AG09319 (cell line): ENCODE results near the gene CACNA1E.

Source experiments
- DNase-seq: peaks from one replicate; pipeline ENCODE4 v3.0.0-alpha.2; 2010; ENCODE audit warnings: low read depth; ENCODE audit errors: extremely low read depth
- CTCF ChIP-seq: IDR thresholded peaks from 2 replicates; pipeline ENCODE4 v1.5.1; 2011; ENCODE audit warnings: low read depth, mild to moderate bottlenecking, inconsistent platforms, low read length, moderate library complexity

The CACNA1E gene

DNA sequence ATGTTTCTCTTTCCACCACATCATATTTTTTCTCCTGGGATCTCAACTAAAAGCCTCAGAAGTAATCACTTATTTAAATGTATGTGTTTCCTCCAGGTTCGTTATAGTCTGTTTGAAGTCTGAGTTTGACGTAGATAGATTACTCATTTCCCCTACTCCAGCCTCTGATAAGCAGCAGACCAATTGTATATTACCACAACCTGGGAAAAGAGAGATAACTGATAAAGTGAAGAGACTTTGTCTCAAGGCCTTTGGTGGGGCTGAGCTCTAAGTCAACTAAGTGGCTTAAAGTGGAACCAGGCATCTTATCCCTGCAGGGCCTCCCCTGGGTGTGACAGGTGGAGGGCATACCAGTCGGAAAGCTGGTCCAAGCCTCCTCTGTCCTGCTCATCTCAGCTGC, 34.9 kb upstream of the CACNA1E start:
- no peak for TF ChIP-seq CTCF
- DNase-seq, result no peak

GRCh38 chr1:181451661-181452230, 31.6 kb upstream of the CACNA1E start:
- no peak for DNase-seq
- TF ChIP-seq CTCF, result no peak

GRCh38 chr1:181452746-181453145, 30.6 kb upstream of the CACNA1E start:
- TF ChIP-seq CTCF, result no peak
- no peak for DNase-seq

DNA sequence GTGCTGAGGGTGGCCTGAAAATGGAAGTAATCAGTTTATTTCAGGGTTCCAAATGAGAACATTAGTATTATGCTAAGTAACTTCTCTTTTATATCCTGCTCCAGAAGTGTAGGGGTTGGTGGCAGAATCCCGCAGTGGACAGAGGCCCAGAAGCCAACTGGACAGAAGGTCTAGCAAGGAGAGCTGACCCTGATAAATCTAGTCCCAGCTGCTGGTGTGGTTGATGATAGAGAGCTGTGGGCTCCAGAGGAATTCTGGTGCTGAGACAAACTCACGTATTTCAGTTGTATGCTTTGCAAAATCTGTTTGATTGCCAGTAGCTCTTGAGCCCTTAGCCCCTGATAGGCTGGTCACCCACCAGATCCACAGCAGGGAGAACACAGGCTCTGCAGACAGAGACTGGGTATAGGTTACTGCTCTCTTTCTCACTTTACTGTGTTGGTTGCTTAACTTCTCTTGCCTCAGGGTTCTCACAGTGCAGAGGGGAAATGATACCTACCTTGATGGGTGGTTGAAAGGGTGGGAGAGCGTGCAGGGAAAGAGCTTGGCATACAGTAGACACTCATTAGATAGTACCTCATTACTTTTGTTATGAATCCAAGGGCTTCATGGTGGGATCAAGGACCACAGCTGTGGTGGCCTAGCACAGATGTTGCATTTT, 29.6 kb upstream of the CACNA1E start:
- no peak for DNase-seq
- TF ChIP-seq CTCF, result no peak

GRCh38 chr1:181456551-181456950, 26.8 kb upstream of the CACNA1E start:
- no peak for DNase-seq
- no peak for TF ChIP-seq CTCF

DNA sequence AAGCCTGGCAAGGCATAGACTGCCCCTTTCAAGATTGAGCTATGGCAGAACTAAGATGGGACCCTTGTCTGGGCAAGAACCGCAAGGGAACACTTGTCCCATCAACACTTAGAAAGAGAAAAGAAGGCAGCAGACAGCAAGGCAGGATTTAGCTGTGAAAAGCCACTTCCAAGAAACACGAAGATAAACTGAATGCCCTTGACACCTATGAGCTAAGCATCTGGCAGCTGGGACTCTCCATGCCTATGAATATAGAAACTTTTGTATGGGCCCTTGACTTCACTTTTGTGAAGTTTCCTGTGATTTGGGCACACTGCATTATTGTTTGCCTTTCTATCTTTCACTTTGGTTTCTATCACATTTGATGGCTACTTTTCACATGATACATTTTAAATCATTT, 24.9 kb upstream of the CACNA1E start:
- TF ChIP-seq CTCF, result no peak
- DNase-seq, result no peak

- DNase-seq, result no peak
- TF ChIP-seq CTCF, result no peak
Observed at GRCh38 chr1:181459067-181459466, 24.2 kb upstream of the CACNA1E start.
